Neural cell (in vitro differentiated cells): Measurements from ENCODE around the gene ENHO.

Source experiments
- CTCF ChIP-seq: fragments of 450-650 bp; IDR thresholded peaks from 2 replicates; pipeline ENCODE4 v1.5.1; 2014; ENCODE audit warnings: antibody characterized with exemption, mild to moderate bottlenecking, moderate library complexity; ENCODE audit not compliant: poor library complexity, severe bottlenecking
- REST ChIP-seq: IDR thresholded peaks from 2 replicates; pipeline ENCODE4 v1.6.1; 2012; ENCODE audit warnings: borderline replicate concordance
- SMC3 ChIP-seq: fragments of 450-650 bp; conservative IDR thresholded peaks from 2 replicates; pipeline ENCODE4 v1.6.1; 2014; ENCODE audit warnings: antibody characterized with exemption, mild to moderate bottlenecking, moderate library complexity; ENCODE audit not compliant: poor library complexity

GRCh38 chr9:34550016-34550680 lies 27.4 kb upstream of the ENHO start:
- TF ChIP-seq CTCF (no peak), SMC3 (no peak), REST (no peak)
